Measurements from ENCODE around the gene ASPHD1.
"Not testable (repeated sequence)": the region's sequence is repeated elsewhere in the genome, so short reads cannot be mapped to it uniquely, and the experiment has no call there.

Gene ASPHD1, protein sequence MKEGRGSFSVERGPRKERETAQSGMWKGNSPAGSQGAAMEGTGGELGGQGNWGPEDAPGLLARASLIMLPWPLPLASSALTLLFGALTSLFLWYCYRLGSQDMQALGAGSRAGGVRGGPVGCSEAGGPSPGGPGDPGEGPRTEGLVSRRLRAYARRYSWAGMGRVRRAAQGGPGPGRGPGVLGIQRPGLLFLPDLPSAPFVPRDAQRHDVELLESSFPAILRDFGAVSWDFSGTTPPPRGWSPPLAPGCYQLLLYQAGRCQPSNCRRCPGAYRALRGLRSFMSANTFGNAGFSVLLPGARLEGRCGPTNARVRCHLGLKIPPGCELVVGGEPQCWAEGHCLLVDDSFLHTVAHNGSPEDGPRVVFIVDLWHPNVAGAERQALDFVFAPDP

GRCh38 chr16:29900102-29900887 is at the start of gene ASPHD1:
Gene ASPHD1, plus strand, starts transcription at chr16:29900488. Its CDS starts 484 bp downstream, at chr16:29900972.
- DNase-seq (ENCODE audit: low read depth, low spot score): peak; percentile 87

DNA sequence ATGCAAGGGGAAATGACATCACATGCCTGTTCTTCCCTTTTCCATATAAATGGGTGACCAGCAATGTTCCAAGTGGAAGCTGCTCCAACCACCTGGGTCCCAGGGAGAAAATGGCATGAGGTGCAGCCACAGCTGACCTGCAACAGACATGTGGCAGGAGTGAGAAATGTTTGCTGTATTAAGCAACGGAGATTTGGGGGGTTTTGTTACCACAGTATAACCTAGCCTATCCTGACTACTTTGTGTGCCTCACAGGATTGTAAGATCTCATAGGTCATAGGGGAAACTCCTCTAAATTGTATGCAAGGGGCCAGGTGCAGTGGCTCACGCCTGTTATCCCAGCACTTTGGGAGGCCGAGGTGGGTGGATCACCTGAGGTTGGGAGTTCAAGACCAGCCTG is 49.3 kb upstream of the ASPHD1 start:
- no peak for DNase-seq (ENCODE audit: low read depth, low spot score)

GRCh38 chr16:29852654-29853053 is 47.6 kb upstream of the ASPHD1 start:
- no peak for DNase-seq (ENCODE audit: low read depth, low spot score)

DNA sequence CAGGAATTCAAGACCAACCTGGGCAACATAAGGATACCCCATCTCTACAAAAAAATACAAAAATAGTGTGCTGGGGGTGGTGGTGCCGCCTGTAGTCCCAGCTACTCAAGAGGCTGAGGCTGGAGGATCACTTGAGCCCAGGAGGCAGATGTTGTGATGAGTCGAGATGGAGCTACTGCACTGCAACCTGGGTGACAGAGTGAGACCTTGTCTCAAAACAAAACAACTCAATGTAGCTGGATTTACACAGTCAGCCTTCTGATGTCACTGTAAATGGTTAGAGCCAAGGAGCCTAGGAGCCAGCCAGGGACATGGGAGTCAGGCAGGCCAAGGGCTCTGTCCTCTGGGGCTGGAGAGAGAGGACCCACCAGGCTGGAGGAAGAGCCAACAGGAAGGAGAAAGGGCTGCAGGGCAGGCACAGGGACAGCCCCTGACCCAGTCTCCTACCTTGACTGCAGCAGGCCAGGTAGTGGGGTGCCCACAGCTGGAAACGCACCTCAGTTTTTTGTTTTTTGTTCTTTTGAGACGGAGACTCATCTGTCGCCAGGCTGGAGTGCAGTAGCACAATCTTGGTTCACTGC is 45.7 kb upstream of the ASPHD1 start:
- DNase-seq (ENCODE audit: low read depth, low spot score): no peak

DNA sequence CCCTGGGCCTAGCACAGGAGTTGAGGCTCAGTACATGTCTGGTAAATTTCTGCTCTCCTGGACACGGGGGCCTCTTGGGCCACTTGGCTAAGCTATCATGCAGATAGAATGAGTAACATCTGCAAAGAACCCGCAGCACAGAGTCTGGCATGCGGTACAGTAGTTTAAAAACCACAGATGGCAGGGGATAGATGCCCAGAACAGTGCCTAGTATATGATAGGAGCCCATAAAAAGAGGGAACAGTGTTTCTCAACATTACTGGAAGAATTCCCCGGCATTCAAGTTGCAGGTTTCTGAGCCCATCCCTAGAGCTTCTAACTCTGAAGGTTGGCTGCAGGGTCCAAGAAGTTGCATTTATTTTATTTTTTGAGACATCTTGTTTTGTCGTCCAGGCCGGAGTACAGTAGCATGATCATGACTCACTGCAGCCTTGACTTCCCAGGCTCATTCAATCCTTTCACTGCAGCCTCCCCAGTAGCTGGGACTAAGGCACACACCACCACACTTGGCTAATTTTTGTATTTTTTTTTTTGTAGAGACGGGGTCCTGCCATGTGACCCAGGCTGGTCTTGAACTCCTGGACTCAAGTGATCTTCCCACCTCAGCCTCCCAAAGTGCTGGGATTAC is 43.0 kb upstream of the ASPHD1 start:
- peak; percentile 47 for DNase-seq (ENCODE audit: low read depth, low spot score)

DNA sequence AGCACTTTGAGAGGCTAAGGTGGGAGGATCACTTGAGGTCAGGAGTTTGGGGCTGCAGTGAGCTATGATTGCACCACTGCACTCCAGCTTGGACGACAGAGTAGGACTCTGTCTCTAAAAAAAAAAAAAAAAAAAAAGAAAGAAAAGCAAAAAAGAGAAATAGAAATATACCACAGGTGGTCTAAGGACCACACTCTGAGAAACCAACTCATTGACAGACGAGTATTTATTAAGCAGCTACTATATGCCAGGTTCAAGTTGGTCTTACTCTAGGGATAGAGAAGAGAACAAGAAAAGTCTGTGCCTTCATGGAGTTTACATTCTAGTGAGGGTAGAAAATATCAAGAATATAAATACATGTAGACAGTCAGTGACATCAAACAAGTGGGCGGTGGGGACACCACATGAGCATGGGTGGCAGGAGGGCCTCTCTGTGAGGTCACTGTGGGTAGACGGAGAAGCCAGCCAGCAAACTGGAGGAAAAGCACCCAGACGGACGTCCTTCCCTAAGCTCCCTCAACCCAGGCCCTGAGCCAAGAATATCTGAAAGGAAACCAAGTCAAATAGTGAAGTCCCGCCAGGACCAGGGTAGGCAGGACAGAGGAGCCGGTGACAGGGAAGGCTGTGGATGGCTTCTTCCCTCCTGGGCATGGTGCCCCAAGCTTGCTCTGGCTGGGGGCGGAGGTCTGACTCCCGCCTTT is 42.0 kb upstream of the ASPHD1 start:
- peak; percentile 38 for DNase-seq (ENCODE audit: low read depth, low spot score)

- no peak for DNase-seq (ENCODE audit: low read depth, low spot score)
Measured at GRCh38 chr16:29858974-29859373, 41.3 kb upstream of the ASPHD1 start.

- DNase-seq (ENCODE audit: low read depth, low spot score): no peak
Measured at GRCh38 chr16:29860218-29860617, 40.1 kb upstream of the ASPHD1 start.

DNA sequence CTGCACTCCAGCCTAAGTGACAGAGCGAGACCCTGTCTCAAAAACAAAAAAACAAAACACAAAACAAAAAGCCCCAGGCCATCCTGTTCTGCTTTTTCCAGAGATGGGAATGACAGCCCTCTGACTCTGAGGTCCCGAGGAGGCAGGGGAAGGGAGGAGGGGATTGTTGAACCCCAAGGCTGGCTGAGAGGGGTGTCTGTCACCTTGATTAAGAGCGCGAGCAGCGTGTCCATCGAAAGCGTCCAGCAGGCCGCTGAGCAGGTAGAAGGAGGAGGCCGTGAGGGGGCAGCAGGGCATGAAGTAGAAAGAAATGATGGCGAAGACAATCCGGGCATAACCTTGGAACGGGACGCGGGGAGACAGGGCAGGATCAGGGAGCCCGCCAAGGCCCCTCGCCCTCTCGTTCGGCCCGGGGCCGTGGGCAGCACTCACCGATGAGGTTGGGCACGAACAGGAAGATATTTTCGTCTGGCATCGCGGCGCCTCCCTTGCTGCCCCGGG is 37.9 kb upstream of the ASPHD1 start:
- DNase-seq (ENCODE audit: low read depth, low spot score): peak; percentile 58

DNA sequence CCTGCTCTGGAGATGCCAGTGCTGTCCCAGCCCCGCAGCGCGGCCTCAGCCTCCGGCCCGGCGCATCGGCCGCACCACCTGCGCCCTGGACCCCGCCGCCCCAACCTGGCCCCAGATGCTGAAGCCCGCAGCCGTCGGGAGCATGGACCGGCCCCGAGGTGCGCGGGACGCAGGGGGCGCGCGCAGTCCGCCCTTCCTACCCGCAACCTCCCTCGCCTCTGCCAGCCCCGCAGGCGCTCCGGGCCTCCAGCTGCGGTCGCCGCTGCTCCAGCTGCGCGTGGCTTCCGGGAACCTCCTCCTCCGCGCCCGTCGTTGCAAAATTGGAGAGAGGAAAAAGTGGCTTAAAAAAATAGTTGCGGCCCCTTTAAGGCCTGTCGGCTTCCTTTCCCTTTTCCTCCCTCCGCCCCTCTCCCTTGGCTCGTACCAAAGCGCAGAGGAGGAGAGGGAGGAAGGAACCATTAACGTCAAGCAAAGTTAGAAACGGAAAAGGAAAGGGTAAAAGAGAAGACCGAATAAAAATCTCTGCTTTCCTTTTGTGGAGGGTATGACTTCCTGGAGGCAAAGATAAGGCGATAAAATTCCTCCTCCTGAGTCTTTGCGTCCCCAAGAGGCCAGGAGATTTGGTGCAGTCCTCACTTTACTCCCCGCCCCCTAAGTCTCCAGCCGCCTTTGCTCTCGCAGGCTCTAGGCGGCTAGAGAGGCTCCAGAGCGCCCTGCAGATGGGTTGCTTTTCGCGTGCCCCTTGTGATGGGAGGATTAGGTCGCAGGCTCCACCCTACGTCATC is 37.2 kb upstream of the ASPHD1 start, which contains the start of gene CDIPT:
Gene CDIPT, minus strand, starts transcription at position 343 of the 785 bp plus-strand sequence. CDS start 369 bp downstream, outside the sequence.
- DNase-seq (ENCODE audit: low read depth, low spot score): peak; percentile 98

GRCh38 chr16:29863669-29863984 is 36.7 kb upstream of the ASPHD1 start:
- DNase-seq (ENCODE audit: low read depth, low spot score): no peak

- DNase-seq (ENCODE audit: low read depth, low spot score): no peak
Measured at GRCh38 chr16:29864205-29864604, 36.1 kb upstream of the ASPHD1 start.

DNA sequence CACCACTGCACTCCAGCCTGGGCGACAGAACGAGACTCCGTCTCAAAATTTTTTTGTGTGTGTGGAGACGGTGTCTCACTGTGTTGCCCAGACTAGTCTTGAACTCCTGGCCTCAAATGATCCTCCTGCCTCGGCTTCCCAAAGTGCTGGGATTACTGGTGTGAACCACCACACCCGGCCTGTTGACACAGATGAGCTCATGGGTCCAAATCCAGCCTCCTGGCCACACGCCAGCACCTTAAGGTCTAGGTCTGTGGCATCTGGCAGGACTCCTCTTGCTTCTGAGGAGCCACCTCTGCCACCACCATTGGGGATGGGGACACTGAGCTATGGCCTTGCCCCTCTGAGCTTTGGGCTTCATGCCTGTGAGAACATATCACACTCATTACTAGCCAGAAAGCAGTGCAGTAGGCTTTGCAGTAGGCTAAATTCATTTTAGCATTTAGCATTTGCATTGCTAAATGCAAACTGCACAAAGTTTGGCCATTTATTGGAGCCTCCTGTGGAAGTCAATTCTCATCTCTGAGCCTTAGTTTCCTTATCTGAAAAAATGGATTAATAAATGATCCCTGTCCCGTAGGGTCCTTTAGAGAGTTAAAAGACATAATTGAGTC is 31.8 kb upstream of the ASPHD1 start:
- no peak for DNase-seq (ENCODE audit: low read depth, low spot score)

- DNase-seq (ENCODE audit: low read depth, low spot score): not testable (repeated sequence)
Measured at GRCh38 chr16:29869067-29869466, 31.2 kb upstream of the ASPHD1 start.

DNA sequence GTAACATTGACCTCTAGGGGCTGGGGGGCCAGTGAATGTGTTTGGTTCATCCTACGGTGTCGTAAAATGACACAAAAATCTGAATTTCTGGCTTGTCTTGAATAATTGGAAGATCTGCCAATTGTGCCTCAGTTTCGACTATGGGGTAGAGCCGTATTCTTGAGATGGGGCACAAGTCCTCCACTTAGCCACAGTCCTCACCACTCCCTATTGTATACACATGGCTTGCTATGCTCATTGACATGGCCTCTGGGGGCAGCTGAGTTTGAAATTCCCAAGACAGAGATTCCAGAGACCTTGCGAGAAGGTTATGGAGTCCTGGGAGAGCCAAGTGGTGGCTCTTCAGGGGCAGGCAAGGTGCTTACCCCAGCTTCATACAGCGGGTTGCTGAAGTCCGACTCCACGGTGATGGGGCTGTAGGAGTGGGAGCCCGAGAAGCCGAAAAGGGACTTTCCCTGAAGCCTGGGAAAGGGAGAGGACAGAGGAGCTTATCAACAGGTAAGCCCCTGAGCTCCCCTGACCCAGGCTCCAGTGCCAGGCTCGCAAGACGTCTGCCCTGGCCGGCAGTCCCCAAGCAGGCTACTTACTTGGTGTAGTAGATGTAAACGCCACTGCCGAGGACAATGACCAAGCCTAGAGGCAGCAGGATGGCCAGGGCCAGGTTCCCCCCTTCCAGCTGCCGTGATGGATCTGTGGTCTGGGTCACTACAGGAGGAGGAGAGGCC is 28.3 kb upstream of the ASPHD1 start:
- no peak for DNase-seq (ENCODE audit: low read depth, low spot score)

GRCh38 chr16:29873319-29873718 is 27.0 kb upstream of the ASPHD1 start:
- no peak for DNase-seq (ENCODE audit: low read depth, low spot score)

GRCh38 chr16:29875206-29875605 is 25.1 kb upstream of the ASPHD1 start:
- no peak for DNase-seq (ENCODE audit: low read depth, low spot score)

GRCh38 chr16:29876217-29876593 is 24.1 kb upstream of the ASPHD1 start:
- DNase-seq (ENCODE audit: low read depth, low spot score): no peak

DNA sequence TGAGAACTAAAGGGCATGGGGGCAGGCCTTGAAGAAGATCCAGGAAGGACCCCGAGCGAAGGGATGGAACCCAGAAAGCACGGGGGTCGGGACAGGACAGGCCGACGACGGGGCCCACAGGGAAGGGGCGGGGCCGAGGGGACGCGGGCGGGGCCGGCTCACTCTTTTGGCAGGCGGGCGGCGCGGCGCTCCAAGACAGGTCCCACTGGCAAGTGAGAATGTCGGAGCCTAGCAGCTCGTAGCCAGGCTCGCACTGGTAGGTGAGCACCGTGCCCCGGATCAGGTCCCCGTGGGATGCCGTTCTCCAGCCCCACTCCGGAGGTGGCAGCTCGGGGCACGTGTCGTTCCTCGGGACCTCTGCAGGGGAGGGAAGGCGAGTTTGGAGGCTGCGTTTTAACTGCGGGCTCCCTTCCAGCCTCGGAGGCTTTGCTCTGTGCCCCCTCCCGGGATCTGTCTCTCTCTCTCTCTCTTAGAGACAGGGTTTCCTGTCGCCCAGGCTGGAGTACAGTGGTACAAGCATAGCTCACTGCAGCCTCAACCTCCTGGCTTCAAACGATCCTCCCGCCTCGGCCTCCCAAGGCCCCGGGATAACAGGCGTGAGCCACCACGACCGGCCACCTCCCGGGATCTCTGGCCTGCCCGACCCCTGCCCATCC is 23.6 kb upstream of the ASPHD1 start:
- DNase-seq (ENCODE audit: low read depth, low spot score): no peak

Data from astrocyte of the hippocampus (primary cell).